Neural cell (in vitro differentiated cells): ENCODE results near the gene LSAMP. TPM values are rescaled to one million over a fixed set of nuclear protein-coding genes. Genes with fewer than 3 reads are reported as not detected.

Experiments used
- H2AFZ ChIP-seq: fragments of 200-600, 300-800 bp; sonication (generic), shearing (Covaris generic); 2 replicates; pipeline ENCODE4 v1.6.0; 2014; ENCODE audit warnings: low read depth, mild to moderate bottlenecking, antibody characterized with exemption, low read length, moderate library complexity
- H3F3A ChIP-seq: fragments of 200-600 bp; shearing (Covaris generic); 2 replicates; pipeline ENCODE4 v1.6.1; 2016; ENCODE audit warnings: mild to moderate bottlenecking, moderate library complexity, mixed read lengths, antibody characterized with exemption, low read length; ENCODE audit not compliant: insufficient read depth, poor library complexity, severe bottlenecking
- H3K27ac ChIP-seq: fragments of 200-600, 300-800 bp; sonication (generic), shearing (Covaris generic); 2 replicates; pipeline ENCODE4 v1.5.1; 2014; ENCODE audit warnings: mild to moderate bottlenecking, low read length, moderate library complexity
- H3K27me3 ChIP-seq: fragments of 300-800, 200-600 bp; sonication (generic), shearing (Covaris generic); 2 replicates; pipeline ENCODE4 v1.6.0; 2014; ENCODE audit warnings: mild to moderate bottlenecking, low read depth, low read length, moderate library complexity; ENCODE audit not compliant: insufficient read depth
- H3K36me3 ChIP-seq: fragments of 300-800, 200-600 bp; sonication (generic), shearing (Covaris generic); 2 replicates; pipeline ENCODE4 v1.5.1; 2014; ENCODE audit warnings: mild to moderate bottlenecking, antibody characterized with exemption, low read length, moderate library complexity; ENCODE audit not compliant: insufficient read depth
- H3K4me2 ChIP-seq: fragments of 300-800, 200-600 bp; sonication (generic), shearing (Covaris generic); 2 replicates; pipeline ENCODE4 v1.6.0; 2014; ENCODE audit warnings: mild to moderate bottlenecking, low read length
- H3K4me3 ChIP-seq: fragments of 300-800, 200-600 bp; sonication (generic), shearing (Covaris generic); 2 replicates; pipeline ENCODE4 v1.5.1; 2014; ENCODE audit warnings: mild to moderate bottlenecking, low read length, moderate library complexity
- H3K79me2 ChIP-seq: fragments of 200-600 bp; shearing (Covaris generic); replicated peaks from 2 replicates; pipeline ENCODE4 v1.6.0; 2014; ENCODE audit warnings: mild to moderate bottlenecking, low read length, moderate library complexity; ENCODE audit not compliant: insufficient read depth
- H3K9ac ChIP-seq: fragments of 300-800, 200-600 bp; sonication (generic), shearing (Covaris generic); 2 replicates; pipeline ENCODE4 v1.6.1; 2016; ENCODE audit warnings: mild to moderate bottlenecking, low read length, mixed read lengths
- H3K9me2 ChIP-seq: fragments of 200-600 bp; shearing (Covaris generic); 2 replicates; pipeline ENCODE4 v1.6.1; 2016; ENCODE audit warnings: mild to moderate bottlenecking, low read length, mixed read lengths; ENCODE audit not compliant: insufficient read depth
- H3K9me3 ChIP-seq: fragments of 200-600, 300-800 bp; sonication (generic), shearing (Covaris generic); 2 replicates; pipeline ENCODE4 v1.6.1; 2016; ENCODE audit warnings: mild to moderate bottlenecking, mixed run types, low read length, moderate library complexity, mixed read lengths
- H4K20me1 ChIP-seq: fragments of 200-600 bp; shearing (Covaris generic); 2 replicates; pipeline ENCODE4 v1.6.1; 2016; ENCODE audit warnings: mild to moderate bottlenecking, mixed run types; ENCODE audit not compliant: insufficient read depth
- EP300 ChIP-seq: fragments of 450-650 bp; conservative IDR thresholded peaks from 2 replicates; pipeline ENCODE4 v1.6.1; 2014; ENCODE audit warnings: antibody characterized with exemption, mild to moderate bottlenecking, moderate library complexity; ENCODE audit not compliant: poor library complexity, severe bottlenecking
- EZH2 ChIP-seq: fragments of 200-600, 300-800 bp; shearing (Covaris generic), sonication (generic); IDR thresholded peaks from 2 replicates; pipeline ENCODE4 v1.6.1; 2014; ENCODE audit warnings: antibody characterized with exemption, low read length, borderline replicate concordance, mild to moderate bottlenecking; ENCODE audit not compliant: insufficient read depth, poor library complexity, severe bottlenecking
- MXI1 ChIP-seq: fragments of 450-650 bp; conservative IDR thresholded peaks from 2 replicates; pipeline ENCODE4 v1.6.1; 2014; ENCODE audit warnings: antibody characterized with exemption, mild to moderate bottlenecking; ENCODE audit not compliant: poor library complexity, severe bottlenecking
- POLR2AphosphoS5 ChIP-seq: IDR thresholded peaks from 2 replicates; pipeline ENCODE4 v1.6.1; 2012
- RAD21 ChIP-seq: fragments of 450-650 bp; conservative IDR thresholded peaks from 2 replicates; pipeline ENCODE4 v1.6.1; 2014; ENCODE audit warnings: antibody characterized with exemption, mild to moderate bottlenecking, moderate library complexity
- SMC3 ChIP-seq: fragments of 450-650 bp; conservative IDR thresholded peaks from 2 replicates; pipeline ENCODE4 v1.6.1; 2014; ENCODE audit warnings: antibody characterized with exemption, mild to moderate bottlenecking, moderate library complexity; ENCODE audit not compliant: poor library complexity
- TAF1 ChIP-seq: IDR thresholded peaks from 2 replicates; pipeline ENCODE4 v1.6.1; 2012; ENCODE audit warnings: low read depth
- polyA plus RNA-seq: library from polyadenylated mRNA; depleted of rRNA; stranded (reverse); fragments of >200 nt; gene quantifications from 2 replicates; pipeline ENCODE4 v1.2.3, GENCODE V29; 2014
- TF ChIP-seq, protein P1 (sequence below): IDR thresholded peaks from 2 replicates; pipeline ENCODE4 v1.6.1; 2012; ENCODE audit warnings: borderline replicate concordance
- TF ChIP-seq, protein P2 (sequence below): fragments of 450-650 bp; IDR thresholded peaks from 2 replicates; pipeline ENCODE4 v1.5.1; 2014; ENCODE audit warnings: antibody characterized with exemption, mild to moderate bottlenecking, moderate library complexity; ENCODE audit not compliant: poor library complexity, severe bottlenecking

The LSAMP gene
- polyA plus RNA-seq, 1 donor from 2014 or later = 93.6 TPM

DNA sequence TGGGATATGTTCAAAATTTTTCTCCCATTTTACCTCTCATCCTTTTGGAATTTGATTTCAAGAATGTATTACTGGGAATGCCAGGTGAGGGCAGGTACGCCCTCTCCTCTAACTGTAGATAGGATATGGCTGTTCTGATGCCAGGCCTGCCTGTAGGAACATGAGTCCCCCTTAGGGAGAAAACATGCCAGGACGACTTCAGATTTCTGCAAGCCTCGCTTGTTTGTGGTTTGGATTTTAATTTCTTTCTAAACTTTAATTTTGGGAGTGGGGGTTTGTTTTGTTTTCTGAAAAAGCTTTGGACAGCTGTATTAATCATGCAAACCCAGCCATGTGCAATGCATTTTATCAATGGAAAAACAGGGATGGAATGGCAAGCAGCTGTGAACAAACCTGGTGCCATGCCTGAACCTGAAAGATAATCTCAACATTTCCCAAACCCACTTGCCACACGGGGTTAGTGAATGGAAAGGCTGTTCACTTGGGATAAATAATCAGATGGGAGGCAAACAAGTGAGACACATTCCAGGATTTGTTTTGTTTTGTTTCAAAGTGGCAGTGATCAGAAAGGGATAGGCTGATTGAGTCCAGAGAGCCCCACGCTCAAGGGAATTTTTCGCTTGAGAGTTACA, 614.4 kb downstream of the LSAMP start:
- Histone ChIP-seq H2AFZ (no peak overlapping the region), H3K4me3 (no peak overlapping the region), H3K9ac (no peak overlapping the region), H3K27ac (no peak overlapping the region), H3K9me2 (no peaks in the 10 kb centered on the region), H3K27me3 (no peaks in the 10 kb centered on the region), H3F3A (no peaks in the 10 kb centered on the region), H3K79me2 (no peaks in the 10 kb centered on the region), H3K9me3 (no peaks in the 10 kb centered on the region), H3K36me3 (no peaks in the 10 kb centered on the region), H3K4me2 (no peak overlapping the region), H4K20me1 (no peaks in the 10 kb centered on the region)
- TF ChIP-seq POLR2AphosphoS5 (no peak), RAD21 (no peak), TAF1 (no peak), SMC3 (no peak), EZH2 (no peak), EP300 (no peak), MXI1 (no peak)
- TF ChIP-seq, protein P1, sequence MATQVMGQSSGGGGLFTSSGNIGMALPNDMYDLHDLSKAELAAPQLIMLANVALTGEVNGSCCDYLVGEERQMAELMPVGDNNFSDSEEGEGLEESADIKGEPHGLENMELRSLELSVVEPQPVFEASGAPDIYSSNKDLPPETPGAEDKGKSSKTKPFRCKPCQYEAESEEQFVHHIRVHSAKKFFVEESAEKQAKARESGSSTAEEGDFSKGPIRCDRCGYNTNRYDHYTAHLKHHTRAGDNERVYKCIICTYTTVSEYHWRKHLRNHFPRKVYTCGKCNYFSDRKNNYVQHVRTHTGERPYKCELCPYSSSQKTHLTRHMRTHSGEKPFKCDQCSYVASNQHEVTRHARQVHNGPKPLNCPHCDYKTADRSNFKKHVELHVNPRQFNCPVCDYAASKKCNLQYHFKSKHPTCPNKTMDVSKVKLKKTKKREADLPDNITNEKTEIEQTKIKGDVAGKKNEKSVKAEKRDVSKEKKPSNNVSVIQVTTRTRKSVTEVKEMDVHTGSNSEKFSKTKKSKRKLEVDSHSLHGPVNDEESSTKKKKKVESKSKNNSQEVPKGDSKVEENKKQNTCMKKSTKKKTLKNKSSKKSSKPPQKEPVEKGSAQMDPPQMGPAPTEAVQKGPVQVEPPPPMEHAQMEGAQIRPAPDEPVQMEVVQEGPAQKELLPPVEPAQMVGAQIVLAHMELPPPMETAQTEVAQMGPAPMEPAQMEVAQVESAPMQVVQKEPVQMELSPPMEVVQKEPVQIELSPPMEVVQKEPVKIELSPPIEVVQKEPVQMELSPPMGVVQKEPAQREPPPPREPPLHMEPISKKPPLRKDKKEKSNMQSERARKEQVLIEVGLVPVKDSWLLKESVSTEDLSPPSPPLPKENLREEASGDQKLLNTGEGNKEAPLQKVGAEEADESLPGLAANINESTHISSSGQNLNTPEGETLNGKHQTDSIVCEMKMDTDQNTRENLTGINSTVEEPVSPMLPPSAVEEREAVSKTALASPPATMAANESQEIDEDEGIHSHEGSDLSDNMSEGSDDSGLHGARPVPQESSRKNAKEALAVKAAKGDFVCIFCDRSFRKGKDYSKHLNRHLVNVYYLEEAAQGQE = no peak
- TF ChIP-seq, protein P2, sequence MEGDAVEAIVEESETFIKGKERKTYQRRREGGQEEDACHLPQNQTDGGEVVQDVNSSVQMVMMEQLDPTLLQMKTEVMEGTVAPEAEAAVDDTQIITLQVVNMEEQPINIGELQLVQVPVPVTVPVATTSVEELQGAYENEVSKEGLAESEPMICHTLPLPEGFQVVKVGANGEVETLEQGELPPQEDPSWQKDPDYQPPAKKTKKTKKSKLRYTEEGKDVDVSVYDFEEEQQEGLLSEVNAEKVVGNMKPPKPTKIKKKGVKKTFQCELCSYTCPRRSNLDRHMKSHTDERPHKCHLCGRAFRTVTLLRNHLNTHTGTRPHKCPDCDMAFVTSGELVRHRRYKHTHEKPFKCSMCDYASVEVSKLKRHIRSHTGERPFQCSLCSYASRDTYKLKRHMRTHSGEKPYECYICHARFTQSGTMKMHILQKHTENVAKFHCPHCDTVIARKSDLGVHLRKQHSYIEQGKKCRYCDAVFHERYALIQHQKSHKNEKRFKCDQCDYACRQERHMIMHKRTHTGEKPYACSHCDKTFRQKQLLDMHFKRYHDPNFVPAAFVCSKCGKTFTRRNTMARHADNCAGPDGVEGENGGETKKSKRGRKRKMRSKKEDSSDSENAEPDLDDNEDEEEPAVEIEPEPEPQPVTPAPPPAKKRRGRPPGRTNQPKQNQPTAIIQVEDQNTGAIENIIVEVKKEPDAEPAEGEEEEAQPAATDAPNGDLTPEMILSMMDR = no peak

DNA sequence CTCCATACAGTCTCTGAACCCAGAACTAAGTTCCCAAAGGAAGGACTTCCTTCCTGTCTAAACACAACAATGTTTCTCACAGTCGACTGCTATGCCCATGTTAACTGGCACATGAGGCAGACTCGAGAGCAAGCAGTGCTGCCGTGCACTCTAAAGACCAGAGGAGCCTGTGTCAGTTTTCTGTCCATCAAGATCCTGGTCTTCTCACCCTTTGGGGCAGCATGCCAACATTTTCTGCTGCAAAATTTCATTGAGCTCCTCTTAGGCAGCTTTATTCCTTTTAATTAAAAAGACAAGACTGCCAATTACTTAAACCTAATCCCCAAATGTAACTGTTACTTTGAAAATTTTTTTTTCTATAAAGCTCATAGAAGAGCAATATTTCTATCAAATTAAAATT, 616.9 kb downstream of the LSAMP start:
- H3K9ac ChIP-seq = no peak overlapping the region
- H3K36me3 ChIP-seq = no peaks in the 10 kb centered on the region
- no peaks in the 10 kb centered on the region for H3K27me3 ChIP-seq
- H3K4me2 ChIP-seq = no peak overlapping the region
- no peak for TF ChIP-seq TAF1
- no peak for TF ChIP-seq RAD21
- no peak for TF ChIP-seq MXI1
- TF ChIP-seq SMC3 = no peak
- no peak for TF ChIP-seq EP300
- TF ChIP-seq POLR2AphosphoS5 = no peak
- TF ChIP-seq, protein P2 = no peak
- TF ChIP-seq, protein P1 = no peak
- TF ChIP-seq EZH2 = no peak
- H3K9me2 ChIP-seq = no peaks in the 10 kb centered on the region
- no peaks in the 10 kb centered on the region for H3K9me3 ChIP-seq
- H3K4me3 ChIP-seq = no peak overlapping the region
- H2AFZ ChIP-seq = no peak overlapping the region
- H3K79me2 ChIP-seq = no peaks in the 10 kb centered on the region
- H4K20me1 ChIP-seq = no peaks in the 10 kb centered on the region
- no peak overlapping the region for H3K27ac ChIP-seq
- no peaks in the 10 kb centered on the region for H3F3A ChIP-seq
